ENCODE measurements around the gene PPP1R7.

- TF ChIP-seq ZNF274 (IDR thresholded peaks at IDR 0.05; ENCODE audit: low read depth, low read length) (no peak), CTCF (IDR thresholded peaks at IDR 0.05 in 2 of 3, conservative IDR thresholded peaks at IDR 0.05 in 1 of 3; ENCODE audit: borderline replicate concordance in 1 of 3, insufficient read depth in 1 of 3, low read depth in 2 of 3, low read length in 2 of 3) (no peak), JUND (IDR thresholded peaks at IDR 0.05) (no peak), EZH2phosphoT487 (IDR thresholded peaks at IDR 0.05; ENCODE audit: borderline replicate concordance) (no peak), SIN3A (IDR thresholded peaks at IDR 0.05; ENCODE audit: low read depth) (no peak), ATF3 (IDR thresholded peaks at IDR 0.05) (no peak)
Measured at GRCh38 chr2:241226723-241227572, 76.7 kb downstream of the PPP1R7 start.

Measured in HCT116 (cell line).